CD14-positive monocyte (primary cell): ENCODE measurements around the gene IPO4. TPM values are rescaled to one million over a fixed set of nuclear protein-coding genes. Genes with fewer than 3 reads are reported as not detected.
A peak's percentile ranks its signal among the peaks of the same experiment; 100 is the strongest.

ENCODE experiments used
- DNase-seq, 3 donors: peaks; one replicate each; pipeline ENCODE4 v3.0.0-alpha.2; 2011 to 2022
- H2AFZ ChIP-seq: 2 replicates; pipeline ENCODE4 v1.6.0; 2012; ENCODE audit warnings: mild to moderate bottlenecking, low read depth, low read length, inconsistent platforms; ENCODE audit not compliant: insufficient read depth, poor library complexity, severe bottlenecking
- H3K27ac ChIP-seq, 2 donors: 1 replicate in 1 of 2; 2 replicates in 1 of 2; pipeline ENCODE4 v1.5.1; 2012 to 2013; ENCODE audit warnings: low read length in 2 of 2, control low read depth in 1 of 2, inconsistent platforms in 1 of 2, low read depth in 1 of 2, mild to moderate bottlenecking in 1 of 2
- H3K27me3 ChIP-seq, 2 donors: one replicate each; pipeline versions ENCODE4 v1.6.0 to v1.6.1; 2011 to 2013; ENCODE audit warnings: low read length in 2 of 2; ENCODE audit not compliant: control insufficient read depth in 2 of 2, insufficient read depth in 2 of 2
- H3K36me3 ChIP-seq, 2 donors: replicated peaks in 1 of 2; 1 replicate in 1 of 2; 2 replicates in 1 of 2; pipeline versions ENCODE4 v1.5.1 to v1.6.1; 2012 to 2013; ENCODE audit warnings: low read length in 2 of 2, control low read depth in 1 of 2, inconsistent platforms in 1 of 2, mild to moderate bottlenecking in 1 of 2; ENCODE audit not compliant: insufficient read depth in 2 of 2, control insufficient read depth in 1 of 2
- H3K4me1 ChIP-seq, 2 donors: 1 replicate in 1 of 2; 2 replicates in 1 of 2; pipeline versions ENCODE4 v1.5.1 to v1.6.1; 2012 to 2013; ENCODE audit warnings: low read length in 2 of 2, control low read depth in 1 of 2, inconsistent platforms in 1 of 2, mild to moderate bottlenecking in 1 of 2, moderate library complexity in 1 of 2; ENCODE audit not compliant: insufficient read depth in 2 of 2, control insufficient read depth in 1 of 2
- H3K4me2 ChIP-seq: replicated peaks from 2 replicates; pipeline ENCODE3; 2012; ENCODE audit warnings: low read length, moderate library complexity, mild to moderate bottlenecking; ENCODE audit not compliant: poor library complexity, severe bottlenecking; ENCODE audit errors: extremely low read depth
- H3K4me3 ChIP-seq, 3 experiments: fragments of 200-600 bp in 1 of 3; sonication (generic) in 1 of 3; replicated peaks in 1 of 3; 1 replicate in 2 of 3; 2 replicates in 1 of 3; pipeline ENCODE4 v1.5.1; 2011 to 2013; ENCODE audit warnings: low read length in 3 of 3, mild to moderate bottlenecking in 3 of 3, control low read depth in 2 of 3, low read depth in 2 of 3, inconsistent platforms in 1 of 3, moderate library complexity in 1 of 3
- H3K79me2 ChIP-seq: 2 replicates; pipeline ENCODE4 v1.6.0; 2012; ENCODE audit warnings: mild to moderate bottlenecking, control low read depth, inconsistent platforms, low read length, moderate library complexity; ENCODE audit not compliant: insufficient read depth
- H3K9ac ChIP-seq: 2 replicates; pipeline ENCODE4 v1.6.0; 2017; ENCODE audit warnings: low read length, mild to moderate bottlenecking; ENCODE audit not compliant: insufficient read depth, poor library complexity, severe bottlenecking
- H3K9me3 ChIP-seq, 2 donors: replicated peaks in 1 of 2; 1 replicate in 1 of 2; 2 replicates in 1 of 2; pipeline versions ENCODE4 v1.5.1 to v1.6.1; 2012 to 2013; ENCODE audit warnings: low read length in 2 of 2, control low read depth in 1 of 2; ENCODE audit not compliant: control insufficient read depth in 1 of 2, insufficient read depth in 1 of 2
- H4K20me1 ChIP-seq: 2 replicates; pipeline ENCODE4 v1.6.0; 2012; ENCODE audit warnings: mild to moderate bottlenecking, low read length, control low read depth, moderate library complexity; ENCODE audit not compliant: insufficient read depth
- H3K27ac Mint-ChIP-seq, 7 donors: one replicate each; pipeline ENCODE4 v1.8.0; 2020; ENCODE audit warnings: mild to moderate bottlenecking in 7 of 7, mixed read lengths in 7 of 7, moderate library complexity in 6 of 7, inconsistent platforms in 2 of 7
- H3K27me3 Mint-ChIP-seq, 3 donors: one replicate each; pipeline ENCODE4 v1.8.0; 2021 to 2022; ENCODE audit warnings: low read depth in 3 of 3, mild to moderate bottlenecking in 3 of 3, mixed read lengths in 3 of 3, moderate library complexity in 3 of 3, inconsistent platforms in 1 of 3
- H3K36me3 Mint-ChIP-seq, 2 donors: one replicate each; pipeline ENCODE4 v1.8.0; 2020; ENCODE audit warnings: mixed read lengths in 2 of 2, inconsistent platforms in 1 of 2, mild to moderate bottlenecking in 1 of 2
- H3K4me1 Mint-ChIP-seq: one replicate; pipeline ENCODE4 v1.8.0; 2020; ENCODE audit warnings: mild to moderate bottlenecking, mixed read lengths
- H3K4me3 Mint-ChIP-seq, 2 donors: one replicate each; pipeline ENCODE4 v1.8.0; 2020; ENCODE audit warnings: mild to moderate bottlenecking in 2 of 2, mixed read lengths in 2 of 2, moderate library complexity in 1 of 2
- H3K9me3 Mint-ChIP-seq, 7 donors: one replicate each; pipeline ENCODE4 v1.8.0; 2020 to 2022; ENCODE audit warnings: mixed read lengths in 7 of 7, mild to moderate bottlenecking in 6 of 7, moderate library complexity in 6 of 7, inconsistent platforms in 2 of 7
- WGBS: methylation state at CpG from one replicate; pipeline ENCODE4 v1.1.5; 2013; ENCODE audit warnings: missing lambda C conversion rate; ENCODE audit not compliant: insufficient coverage; 5-methylcytosine and 5-hydroxymethylcytosine counted together
- intact Hi-C, 2 donors: fragments of 100-400 bp; cut with micrococcal nuclease; formaldehyde crosslinking; loops; one replicate each; pipeline versions ENCODE4 v1.15.0 to v1.15.1; 2023
- polyA plus RNA-seq, 3 donors: library from polyadenylated mRNA; depleted of rRNA in 1 of 3; unstranded in 2 of 3; stranded (reverse) in 1 of 3; fragments of 300-500 nt in 2 of 3; fragments of >200 nt in 1 of 3; fragmentation: Illumina TruSeq in 2 of 3; gene quantifications; 1 replicate in 2 of 3; 2 replicates in 1 of 3; pipeline ENCODE4 v1.2.3, GENCODE V29; 2012 to 2021
- TF ChIP-seq, protein P1 (sequence below): fragments of 200-600 bp; IDR thresholded peaks from one replicate; pipeline ENCODE4 v1.8.0; 2022; ENCODE audit warnings: antibody characterized with exemption, mild to moderate bottlenecking

Gene IPO4
- polyA plus RNA-seq, 3 donors: 4.1 to 14.2 (median 4.3) TPM

DNA sequence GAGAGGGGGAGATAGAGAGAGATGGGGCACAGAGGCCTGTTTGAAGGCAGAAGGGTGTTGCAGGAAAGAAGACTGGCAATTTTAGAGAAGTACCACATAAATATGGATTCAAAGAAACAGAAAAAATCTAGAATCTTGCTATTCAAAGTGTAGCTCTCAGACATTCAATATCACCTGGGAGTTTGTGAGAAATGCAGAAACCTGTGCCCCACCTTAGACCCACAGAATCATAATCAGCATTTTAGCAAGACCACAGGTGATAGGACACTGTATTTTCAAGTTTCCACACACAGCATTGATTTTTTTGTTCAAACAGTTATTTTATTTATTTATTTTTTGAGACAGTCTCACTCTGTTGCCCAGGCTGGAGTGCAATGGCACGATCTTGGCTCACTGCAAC is 40.3 kb upstream of the IPO4 start:
- H3K9ac ChIP-seq: no peak overlapping the region
- H3K79me2 ChIP-seq: peaks cover 88% of the 10 kb centered on the region
- H3K9me3 Mint-ChIP-seq: no peaks in the 10 kb centered on the region
- DNase-seq: no peak
- peaks cover 9 to 30% of the 10 kb centered on the region in 2 donors for H3K36me3 ChIP-seq
- TF ChIP-seq, protein P1, sequence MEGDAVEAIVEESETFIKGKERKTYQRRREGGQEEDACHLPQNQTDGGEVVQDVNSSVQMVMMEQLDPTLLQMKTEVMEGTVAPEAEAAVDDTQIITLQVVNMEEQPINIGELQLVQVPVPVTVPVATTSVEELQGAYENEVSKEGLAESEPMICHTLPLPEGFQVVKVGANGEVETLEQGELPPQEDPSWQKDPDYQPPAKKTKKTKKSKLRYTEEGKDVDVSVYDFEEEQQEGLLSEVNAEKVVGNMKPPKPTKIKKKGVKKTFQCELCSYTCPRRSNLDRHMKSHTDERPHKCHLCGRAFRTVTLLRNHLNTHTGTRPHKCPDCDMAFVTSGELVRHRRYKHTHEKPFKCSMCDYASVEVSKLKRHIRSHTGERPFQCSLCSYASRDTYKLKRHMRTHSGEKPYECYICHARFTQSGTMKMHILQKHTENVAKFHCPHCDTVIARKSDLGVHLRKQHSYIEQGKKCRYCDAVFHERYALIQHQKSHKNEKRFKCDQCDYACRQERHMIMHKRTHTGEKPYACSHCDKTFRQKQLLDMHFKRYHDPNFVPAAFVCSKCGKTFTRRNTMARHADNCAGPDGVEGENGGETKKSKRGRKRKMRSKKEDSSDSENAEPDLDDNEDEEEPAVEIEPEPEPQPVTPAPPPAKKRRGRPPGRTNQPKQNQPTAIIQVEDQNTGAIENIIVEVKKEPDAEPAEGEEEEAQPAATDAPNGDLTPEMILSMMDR: no peak
- H3K4me2 ChIP-seq: no peak overlapping the region
- no peak overlapping the region for H3K27ac ChIP-seq
- intact Hi-C loops: no loop called here
- no peaks in the 10 kb centered on the region for H3K27me3 ChIP-seq
- peaks cover 25% of the 10 kb centered on the region for H4K20me1 ChIP-seq
- H3K27ac Mint-ChIP-seq: peak overlapping the region in 3 of 7 donors; percentile 2 to 84 (median 36)
- H3K9me3 ChIP-seq: no peaks in the 10 kb centered on the region
- H3K4me1 Mint-ChIP-seq: peaks cover 27% of the 10 kb centered on the region
- no peak overlapping the region for H3K4me3 ChIP-seq
- no peak overlapping the region for H2AFZ ChIP-seq
- peaks cover 23 to 29% of the 10 kb centered on the region in 2 donors for H3K4me1 ChIP-seq
- no peak overlapping the region for H3K4me3 Mint-ChIP-seq
- H3K36me3 Mint-ChIP-seq: peaks cover 14 to 29% of the 10 kb centered on the region in 2 donors
- no CpG with 5 or more reads among the region's 1 CpG for WGBS
- no peaks in the 10 kb centered on the region for H3K27me3 Mint-ChIP-seq

DNA sequence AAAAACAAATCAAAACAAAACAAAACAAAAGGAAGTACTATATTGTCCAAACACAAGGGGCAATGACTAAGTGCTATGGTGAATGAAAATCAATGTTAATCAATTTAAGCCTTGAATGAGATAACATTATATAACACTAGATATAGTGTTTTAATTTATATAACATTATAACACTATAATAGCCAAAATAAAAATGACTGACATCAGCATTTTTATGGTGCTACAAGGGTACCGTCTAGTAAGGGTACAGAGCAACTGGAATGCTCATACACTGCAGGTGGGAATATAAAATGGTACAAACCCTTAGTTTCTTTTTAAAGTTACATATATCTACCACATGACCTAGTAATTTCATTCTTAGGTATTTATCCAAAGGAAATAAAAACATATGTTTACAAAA is 37.9 kb upstream of the IPO4 start:
- H3K4me3 ChIP-seq: no peak overlapping the region
- Mint-ChIP-seq H3K36me3 (peaks cover 14 to 29% of the 10 kb centered on the region in 2 donors), H3K4me3 (no peak overlapping the region), H3K9me3 (no peaks in the 10 kb centered on the region), H3K27ac (no peak overlapping the region), H3K27me3 (no peaks in the 10 kb centered on the region), H3K4me1 (peaks cover 12% of the 10 kb centered on the region)
- no peak for DNase-seq
- WGBS: no CpG with 5 or more reads among the region's 1 CpG
- no peak overlapping the region for H3K4me2 ChIP-seq
- H3K9ac ChIP-seq: no peak overlapping the region
- no peaks in the 10 kb centered on the region for H3K9me3 ChIP-seq
- peaks cover 7 to 10% of the 10 kb centered on the region in 2 donors for H3K4me1 ChIP-seq
- H3K79me2 ChIP-seq: peaks cover 96% of the 10 kb centered on the region
- TF ChIP-seq, protein P1: no peak
- intact Hi-C loops: no loop called here
- H3K27me3 ChIP-seq: no peaks in the 10 kb centered on the region
- no peak overlapping the region for H2AFZ ChIP-seq
- H3K27ac ChIP-seq: no peak overlapping the region
- H4K20me1 ChIP-seq: peaks cover 22% of the 10 kb centered on the region
- H3K36me3 ChIP-seq: peaks cover 9 to 30% of the 10 kb centered on the region in 2 donors
